H1 (cell line): ENCODE measurements around the gene NTN5. TPM values are rescaled to one million over a fixed set of nuclear protein-coding genes. Genes with fewer than 3 reads are reported as not detected.

Source experiments
- CHD7 ChIP-seq: fragments of 300-600 bp; sonication (generic); IDR thresholded peaks from 2 replicates; pipeline ENCODE4 v1.7.1; 2012; ENCODE audit warnings: low read length, moderate library complexity, mild to moderate bottlenecking, inconsistent platforms; ENCODE audit not compliant: insufficient replicate concordance
- polyA plus RNA-seq, 7 experiments: library from polyadenylated mRNA; depleted of rRNA in 3 of 7; stranded (reverse) in 5 of 7; unstranded in 2 of 7; fragments of >200 nt in 5 of 7; fragments of 200-250 nt in 2 of 7; gene quantifications; 1 replicate in 5 of 7; 2 replicates in 1 of 7; 4 replicates in 1 of 7; pipeline versions ENCODE4 v1.2.1 to v1.2.3, GENCODE V29; 2011 to 2013; ENCODE audit warnings: missing spikeins in 2 of 7, mixed read lengths in 2 of 7
- total RNA-seq: library from RNA; stranded (reverse); fragmentation: NEBNext Ultra II Directional; extraction: Animal tissue kit (Norgen Biotek cat#: 25700); gene quantifications from 2 replicates; pipeline ENCODE4 v1.2.1, GENCODE V29; 2021

NTN5 gene
- total and polyA plus RNA-seq, 2 of the 8 experiments (the other 6 are each of a cell fraction or from before 2014, with no cell fraction given) = 0.47 to 0.85 TPM

- TF ChIP-seq CHD7 = no peak
Measured at GRCh38 chr19:48629297-48629598, 43.6 kb downstream of the NTN5 start (continued).
